GM21381 (cell line): ENCODE data around the gene HEATR3.

Source experiments
- ATAC-seq: cut with Tn5 transposase; IDR thresholded peaks from one replicate; pipeline ENCODE4 v1.9.1; 2021; ENCODE audit warnings: mild to moderate bottlenecking, moderate library complexity; ENCODE audit not compliant: unreplicated experiment

Gene HEATR3

GRCh38 chr16:50065624-50066481, at the start of gene HEATR3:
Gene HEATR3, plus strand, starts transcription at chr16:50065970. Its CDS starts 162 bp downstream, at chr16:50066132.
- peak; percentile 82 for ATAC-seq

- ATAC-seq, result no peak
These were observed 48.2 kb upstream of the HEATR3 start for GRCh38 chr16:50017553-50017952.

- ATAC-seq, result no peak
These were observed 44.2 kb upstream of the HEATR3 start for GRCh38 chr16:50021544-50021943.

GRCh38 chr16:50023641-50024040, 42.1 kb upstream of the HEATR3 start:
- no peak for ATAC-seq

GRCh38 chr16:50024207-50024606, 41.6 kb upstream of the HEATR3 start:
- ATAC-seq, result no peak

- ATAC-seq, result peak; percentile 99
These were observed 40.9 kb upstream of the HEATR3 start, which contains the start of gene CNEP1R1 for GRCh38 chr16:50024684-50025536. Gene CNEP1R1, plus strand, starts transcription at chr16:50025225. Its CDS starts 91 bp downstream, at chr16:50025316.

- peak; percentile 10 for ATAC-seq
These were observed 40.2 kb upstream of the HEATR3 start for GRCh38 chr16:50025537-50025931.

- ATAC-seq, result no peak
These were observed 37.9 kb upstream of the HEATR3 start for GRCh38 chr16:50027829-50028228.

- ATAC-seq, result no peak
These were observed 30.2 kb upstream of the HEATR3 start for GRCh38 chr16:50035468-50035992.

GRCh38 chr16:50036426-50036825, 29.3 kb upstream of the HEATR3 start:
- ATAC-seq, result no peak

GRCh38 chr16:50037662-50038220, 28.0 kb upstream of the HEATR3 start:
- ATAC-seq, result no peak

- no peak for ATAC-seq
These were observed 27.5 kb upstream of the HEATR3 start for GRCh38 chr16:50038286-50038685.

- ATAC-seq, result no peak
These were observed 26.8 kb upstream of the HEATR3 start for GRCh38 chr16:50038756-50039529.

- ATAC-seq, result no peak
These were observed 25.8 kb upstream of the HEATR3 start for GRCh38 chr16:50040018-50040417.

GRCh38 chr16:50040710-50041109, 25.1 kb upstream of the HEATR3 start:
- no peak for ATAC-seq

- no peak for ATAC-seq
These were observed 22.4 kb upstream of the HEATR3 start for GRCh38 chr16:50043358-50043757.

- ATAC-seq, result no peak
These were observed 20.4 kb upstream of the HEATR3 start for GRCh38 chr16:50045412-50045811.

- no peak for ATAC-seq
These were observed 18.9 kb upstream of the HEATR3 start for GRCh38 chr16:50046853-50047252.

- no peak for ATAC-seq
These were observed 17.9 kb upstream of the HEATR3 start for GRCh38 chr16:50047864-50048263.

- ATAC-seq, result no peak
These were observed 15.0 kb upstream of the HEATR3 start for GRCh38 chr16:50050802-50051201.
